Dedifferentiated amniotic fluid mesenchymal stem cell (primary cell): Measurements from ENCODE around the gene LATS2.

Experiments used
- DNase-seq: peaks from one replicate; pipeline ENCODE4 v3.0.0-alpha.2; 2016; ENCODE audit errors: extremely low spot score

Gene LATS2

GRCh38 chr13:21061029-21061763, at the start of gene LATS2:
Gene LATS2 (minus strand): TSS chr13:21061586. CDS start chr13:21046026, 15,560 bp downstream.
- DNase-seq, result peak; percentile 92

GRCh38 chr13:21109168-21109567, 47.8 kb upstream of the LATS2 start:
- DNase-seq, result no peak

DNA sequence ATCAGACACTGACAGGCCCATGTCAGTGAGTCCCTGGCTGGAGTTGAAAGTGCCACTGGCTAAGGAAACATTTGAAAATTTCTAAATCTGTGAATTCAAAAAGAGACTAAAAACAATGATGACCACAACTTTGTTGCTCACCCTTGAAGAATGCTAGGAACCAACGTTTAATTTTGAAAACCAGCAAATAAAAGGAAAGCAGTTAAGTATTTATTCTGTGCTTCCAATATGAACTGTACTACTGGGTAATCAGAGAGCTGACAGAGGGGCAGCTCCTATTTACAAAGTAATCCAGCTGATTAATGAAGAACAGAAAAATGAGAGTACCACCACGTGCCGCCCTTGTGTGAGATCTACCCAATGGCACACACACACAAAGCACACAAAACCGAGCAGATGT, 44.7 kb upstream of the LATS2 start:
- DNase-seq, result peak; percentile 60

GRCh38 chr13:21104199-21105019, 43.0 kb upstream of the LATS2 start:
- DNase-seq, result no peak

DNA sequence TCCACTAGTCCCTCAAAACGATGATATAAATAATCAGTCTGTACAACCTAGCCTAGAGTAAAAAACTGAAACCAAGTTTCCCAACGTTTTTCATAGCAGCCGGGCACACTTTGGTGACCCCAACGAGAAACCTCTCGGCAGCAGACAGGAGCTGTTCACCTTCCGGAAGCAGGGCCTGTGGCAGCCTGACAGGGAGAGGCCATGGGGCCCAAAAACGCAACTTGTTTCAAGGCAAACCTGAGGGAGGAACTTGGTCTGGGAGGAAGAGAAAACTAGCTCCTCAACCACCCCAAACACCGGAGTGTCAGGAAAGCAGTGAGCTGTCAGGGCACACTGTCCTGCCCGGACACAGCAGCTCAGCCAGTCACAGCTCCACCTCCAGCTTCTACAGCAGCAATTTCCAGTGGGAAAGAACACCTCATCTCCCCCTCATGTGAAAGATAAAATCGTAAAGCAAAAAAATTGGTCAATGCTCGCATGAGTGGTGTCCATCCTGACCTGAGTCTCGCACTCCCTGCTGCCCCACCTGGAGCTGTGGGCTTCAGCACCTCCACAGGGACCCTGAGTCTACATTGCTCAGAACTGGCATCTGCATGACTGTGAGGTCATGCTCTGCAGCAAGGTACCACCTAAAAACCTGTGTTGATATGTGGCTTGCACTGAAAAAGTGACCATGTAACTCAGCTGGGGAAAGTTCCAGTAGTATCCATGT, 40.6 kb upstream of the LATS2 start:
- no peak for DNase-seq

- DNase-seq, result no peak
Observed at GRCh38 chr13:21100994-21101757, 39.8 kb upstream of the LATS2 start.

DNA sequence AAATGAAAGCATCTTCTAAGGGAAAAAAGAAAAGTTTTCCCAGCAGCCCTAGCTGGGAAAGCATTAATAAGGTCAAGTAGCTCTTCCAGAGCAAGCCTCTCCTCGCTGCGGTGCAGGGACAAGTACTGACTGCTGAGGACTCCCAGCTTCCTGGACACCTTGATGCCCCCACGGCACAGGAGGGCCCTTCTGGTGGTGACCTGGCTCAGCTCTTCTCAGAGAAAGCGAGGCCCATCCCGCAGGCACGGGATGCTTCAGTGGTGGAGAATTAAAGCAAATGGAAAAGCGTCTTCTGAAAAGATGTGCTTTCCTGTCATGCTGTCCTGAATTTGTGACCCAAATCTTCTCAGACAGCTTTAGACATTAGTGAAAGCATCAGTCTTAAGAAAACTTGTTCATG, 38.8 kb upstream of the LATS2 start:
- DNase-seq, result no peak

- no peak for DNase-seq
Observed at GRCh38 chr13:21095311-21095710, 33.9 kb upstream of the LATS2 start.

DNA sequence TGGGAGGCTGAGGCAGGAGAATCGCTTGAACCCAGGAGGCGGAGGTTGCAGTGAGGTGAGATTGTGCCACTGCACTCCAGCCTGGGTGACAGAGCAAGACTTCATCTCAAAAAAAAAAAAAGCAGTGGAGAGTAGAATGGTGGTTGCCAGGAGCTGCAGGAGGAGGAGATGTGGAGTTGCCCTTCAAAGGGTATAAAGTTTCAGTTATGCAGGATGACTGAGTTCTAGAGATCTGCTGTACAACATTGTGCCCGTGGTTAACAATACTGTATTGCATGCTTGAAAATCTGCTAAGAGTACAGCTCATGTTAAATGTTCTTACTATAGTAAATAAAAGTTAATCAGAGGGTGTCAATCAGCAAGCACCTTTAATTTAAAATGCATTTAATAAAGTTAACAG, 28.4 kb upstream of the LATS2 start:
- no peak for DNase-seq

GRCh38 chr13:21088534-21088933, 27.1 kb upstream of the LATS2 start:
- DNase-seq, result no peak

- DNase-seq, result no peak
Observed at GRCh38 chr13:21086929-21087328, 25.5 kb upstream of the LATS2 start.

- no peak for DNase-seq
Observed at GRCh38 chr13:21081926-21082325, 20.5 kb upstream of the LATS2 start.

GRCh38 chr13:21080593-21080891, 19.2 kb upstream of the LATS2 start:
- no peak for DNase-seq

GRCh38 chr13:21079761-21080592, 18.6 kb upstream of the LATS2 start:
- DNase-seq, result peak; percentile 74

GRCh38 chr13:21079221-21079620, 17.8 kb upstream of the LATS2 start:
- no peak for DNase-seq

GRCh38 chr13:21078501-21078900, 17.1 kb upstream of the LATS2 start:
- DNase-seq, result no peak

GRCh38 chr13:21077788-21078353, 16.5 kb upstream of the LATS2 start:
- DNase-seq, result no peak

DNA sequence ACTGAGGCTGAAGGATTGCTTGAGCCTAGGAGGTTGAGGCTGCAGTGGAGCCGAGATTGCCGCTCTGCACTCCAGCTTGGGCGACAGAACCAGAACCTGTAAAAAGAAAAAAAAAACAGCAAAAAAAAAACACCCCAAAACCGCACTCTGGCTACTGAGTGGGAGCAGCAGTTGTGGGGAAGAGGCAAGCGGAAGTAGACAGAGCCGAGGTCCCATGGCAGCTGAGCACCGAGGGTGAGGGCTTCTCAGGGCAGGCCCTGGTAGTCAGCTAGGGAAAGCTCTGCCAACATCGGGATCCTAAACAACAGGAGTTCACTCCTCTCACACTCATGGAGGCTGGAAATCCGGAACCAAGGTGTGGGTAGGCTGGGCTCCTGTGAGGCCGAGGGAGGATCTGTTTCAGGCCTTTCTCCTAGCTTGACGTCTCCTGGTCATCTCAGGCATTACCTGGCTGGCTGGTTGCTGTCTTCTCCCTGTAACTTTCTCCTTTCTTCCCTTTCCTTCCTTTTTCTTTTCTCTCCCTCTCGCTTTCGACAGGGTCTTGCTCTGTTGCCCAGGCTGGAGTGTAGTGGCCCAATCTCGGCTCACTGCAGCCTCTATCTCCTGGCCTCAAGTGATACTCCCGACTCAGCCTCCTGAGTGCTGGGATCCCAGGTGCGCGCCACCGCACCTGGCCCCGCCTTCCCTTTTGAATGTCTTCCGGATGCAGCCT, 15.8 kb upstream of the LATS2 start:
- no peak for DNase-seq

DNA sequence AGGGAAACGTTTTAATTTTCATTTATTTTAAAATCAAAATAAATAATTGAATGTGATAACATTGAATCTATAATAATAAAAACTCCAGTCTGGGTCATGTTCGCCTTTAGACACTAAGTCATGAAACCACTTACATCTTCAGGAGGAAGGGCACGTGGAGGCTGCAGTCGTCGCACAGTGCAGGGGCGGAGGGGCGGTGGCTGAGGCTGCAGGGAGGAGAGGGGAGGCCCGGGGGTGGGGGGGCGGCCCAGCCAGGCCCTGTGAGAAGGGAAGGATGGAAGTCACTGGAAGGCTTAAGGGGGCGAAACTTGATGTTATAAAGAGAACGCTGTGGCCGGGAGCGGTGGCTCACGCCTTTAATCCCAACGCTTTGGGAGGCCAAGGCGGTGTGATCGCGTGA, 14.9 kb upstream of the LATS2 start:
- DNase-seq, result no peak
